ENCODE measurements around the gene PLAAT3. TPM values are rescaled to one million over a fixed set of nuclear protein-coding genes. Genes with fewer than 3 reads are reported as not detected.
"Not testable (repeated sequence)": the region's sequence is repeated elsewhere in the genome, so short reads cannot be mapped to it uniquely, and the experiment has no call there.

PLAAT3 gene
- 4.2 TPM for polyA plus RNA-seq (2013, experiment 1 of 4)
- polyA plus RNA-seq (2013, experiment 2 of 4): 7.9 TPM
- polyA plus RNA-seq (2013, experiment 3 of 4): 8.5 TPM
- 5.4 TPM for polyA plus RNA-seq (2013, experiment 4 of 4)

GRCh38 chr11:63614136-63614671 lies at the start of gene PLAAT3:
TSS of gene PLAAT3 (minus strand) at chr11:63614433. CDS start at chr11:63614014, 419 bp downstream.
- no peaks in the 10 kb centered on the region for H3K9me3 ChIP-seq (ENCODE audit: control insufficient read depth, low read length)
- peaks cover 6% of the 10 kb centered on the region for H3K4me1 ChIP-seq (ENCODE audit: control insufficient read depth, insufficient read depth, low read length)
- 0 to 2% methylated on average over 53 of the region's 53 CpGs for WGBS, 2 experiments
- H3K27ac ChIP-seq (ENCODE audit: insufficient read depth, low read depth, low read length, poor library complexity, severe bottlenecking): no peak within 1 kb of the TSS
- peaks cover 63% of the 10 kb centered on the region for H3K27me3 ChIP-seq (ENCODE audit: control insufficient read depth, insufficient read depth, low read length, poor library complexity, severe bottlenecking)
- H3K4me3 ChIP-seq (ENCODE audit: insufficient read depth, low read depth, low read length): peak within 1 kb of the TSS; percentile 45
- H3K36me3 ChIP-seq (ENCODE audit: control insufficient read depth, insufficient read depth, low read length): no peaks in the 10 kb centered on the region

GRCh38 chr11:63663809-63664208 lies 49.6 kb upstream of the PLAAT3 start:
- no peaks in the 10 kb centered on the region for H3K9me3 ChIP-seq (ENCODE audit: control insufficient read depth, low read length)
- H3K4me3 ChIP-seq (ENCODE audit: insufficient read depth, low read depth, low read length): no peak overlapping the region
- H3K4me1 ChIP-seq (ENCODE audit: control insufficient read depth, insufficient read depth, low read length): no peaks in the 10 kb centered on the region
- no peaks in the 10 kb centered on the region for H3K36me3 ChIP-seq (ENCODE audit: control insufficient read depth, insufficient read depth, low read length)
- 0 to 11% methylated on average over 1 of the region's 1 CpG for WGBS, 2 experiments
- H3K27me3 ChIP-seq (ENCODE audit: control insufficient read depth, insufficient read depth, low read length, poor library complexity, severe bottlenecking): no peaks in the 10 kb centered on the region
- no peak overlapping the region for H3K27ac ChIP-seq (ENCODE audit: insufficient read depth, low read depth, low read length, poor library complexity, severe bottlenecking)

DNA sequence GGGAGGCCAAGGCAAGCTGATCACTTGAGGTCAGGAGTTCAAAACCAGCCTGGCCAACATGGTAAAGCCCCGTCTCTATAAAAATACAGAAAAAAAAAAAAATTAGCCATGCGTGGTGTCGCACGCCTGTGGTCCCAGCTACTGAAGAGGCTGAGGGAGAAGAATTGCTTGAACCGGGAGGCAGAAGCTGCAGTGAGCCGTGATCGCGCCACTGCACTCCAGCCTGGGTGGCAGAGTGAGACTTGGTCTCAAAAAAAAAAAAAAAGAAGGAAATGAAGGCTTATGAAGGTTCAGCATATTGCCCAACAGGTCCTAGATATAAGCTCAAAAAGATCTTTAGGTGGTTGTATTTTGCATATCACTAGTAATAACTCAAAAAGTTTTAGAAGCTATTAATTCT lies 46.7 kb upstream of the PLAAT3 start:
- H3K4me3 ChIP-seq (ENCODE audit: insufficient read depth, low read depth, low read length): no peak overlapping the region
- 94 to 96% methylated on average over 8 of the region's 8 CpGs for WGBS, 2 experiments
- no peaks in the 10 kb centered on the region for H3K9me3 ChIP-seq (ENCODE audit: control insufficient read depth, low read length)
- no peaks in the 10 kb centered on the region for H3K36me3 ChIP-seq (ENCODE audit: control insufficient read depth, insufficient read depth, low read length)
- H3K4me1 ChIP-seq (ENCODE audit: control insufficient read depth, insufficient read depth, low read length): no peaks in the 10 kb centered on the region
- no peaks in the 10 kb centered on the region for H3K27me3 ChIP-seq (ENCODE audit: control insufficient read depth, insufficient read depth, low read length, poor library complexity, severe bottlenecking)
- H3K27ac ChIP-seq (ENCODE audit: insufficient read depth, low read depth, low read length, poor library complexity, severe bottlenecking): no peak overlapping the region

DNA sequence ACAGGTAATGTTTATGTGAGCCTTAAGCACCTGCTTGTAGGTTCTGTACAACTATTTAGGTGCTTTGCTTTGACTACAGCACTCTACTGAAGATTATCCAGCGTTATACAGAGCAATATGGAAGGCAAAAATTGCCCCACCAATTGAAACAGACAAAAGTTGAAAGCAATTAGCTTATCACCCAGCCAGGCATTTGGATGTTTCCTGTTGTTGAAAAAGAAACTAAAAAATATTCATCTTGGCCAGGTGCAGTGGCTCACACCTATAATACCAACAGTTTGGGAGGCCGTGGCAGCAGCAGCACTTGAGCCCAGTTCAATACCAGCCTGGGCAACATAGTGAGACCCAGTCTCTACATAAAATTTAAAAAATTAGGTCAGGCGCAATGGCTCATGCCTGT lies 38.4 kb upstream of the PLAAT3 start:
- WGBS, 2 experiments: 94 to 95% methylated on average over 3 of the region's 3 CpGs
- Histone ChIP-seq H3K4me3 (ENCODE audit: insufficient read depth, low read depth, low read length) (no peak overlapping the region), H3K4me1 (ENCODE audit: control insufficient read depth, insufficient read depth, low read length) (no peaks in the 10 kb centered on the region), H3K9me3 (ENCODE audit: control insufficient read depth, low read length) (no peaks in the 10 kb centered on the region), H3K27ac (ENCODE audit: insufficient read depth, low read depth, low read length, poor library complexity, severe bottlenecking) (no peak overlapping the region), H3K27me3 (ENCODE audit: control insufficient read depth, insufficient read depth, low read length, poor library complexity, severe bottlenecking) (no peaks in the 10 kb centered on the region), H3K36me3 (ENCODE audit: control insufficient read depth, insufficient read depth, low read length) (no peaks in the 10 kb centered on the region)

DNA sequence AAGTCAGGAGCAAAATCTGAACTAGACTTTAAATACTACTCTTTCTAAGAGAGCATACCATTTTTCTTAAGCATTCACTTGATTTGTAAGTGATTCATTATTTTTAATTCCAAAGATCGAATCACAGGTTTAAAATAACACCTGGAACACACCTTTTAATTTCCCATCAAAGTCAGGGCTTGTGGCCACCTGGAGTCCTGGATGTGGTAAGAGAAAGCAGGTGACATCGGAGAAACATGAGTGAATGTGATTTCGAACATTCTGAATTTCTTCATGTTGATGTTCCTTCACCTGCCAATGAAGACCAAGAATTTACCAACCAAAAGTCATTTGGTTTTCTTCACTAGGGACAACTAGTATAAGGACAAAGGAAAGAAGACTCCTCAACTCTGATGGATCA lies 29.0 kb upstream of the PLAAT3 start:
- H3K4me3 ChIP-seq (ENCODE audit: insufficient read depth, low read depth, low read length): no peak overlapping the region
- no peak overlapping the region for H3K27ac ChIP-seq (ENCODE audit: insufficient read depth, low read depth, low read length, poor library complexity, severe bottlenecking)
- H3K4me1 ChIP-seq (ENCODE audit: control insufficient read depth, insufficient read depth, low read length): no peaks in the 10 kb centered on the region
- H3K36me3 ChIP-seq (ENCODE audit: control insufficient read depth, insufficient read depth, low read length): no peaks in the 10 kb centered on the region
- H3K9me3 ChIP-seq (ENCODE audit: control insufficient read depth, low read length): no peaks in the 10 kb centered on the region
- H3K27me3 ChIP-seq (ENCODE audit: control insufficient read depth, insufficient read depth, low read length, poor library complexity, severe bottlenecking): no peaks in the 10 kb centered on the region
- 96% methylated on average over 3 of the region's 3 CpGs for WGBS, 2 experiments

DNA sequence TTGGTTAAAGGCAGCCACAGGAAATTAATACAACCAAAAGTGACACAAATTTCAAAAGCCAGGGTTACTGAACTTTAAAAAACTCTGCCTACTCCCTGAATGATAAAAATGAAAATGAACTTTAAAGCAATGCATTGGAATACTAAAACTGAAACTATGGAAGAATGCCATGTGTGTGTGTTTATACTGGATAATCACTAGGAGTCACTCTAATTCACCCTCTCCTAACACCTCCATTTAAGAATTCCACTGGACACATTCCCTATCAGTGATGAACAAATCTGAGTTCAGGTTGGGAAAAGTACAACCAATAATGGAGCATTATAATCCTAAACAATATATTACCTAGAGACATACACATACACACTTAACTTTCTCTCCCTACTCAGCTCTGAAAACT lies 27.5 kb upstream of the PLAAT3 start:
- Histone ChIP-seq H3K9me3 (ENCODE audit: control insufficient read depth, low read length) (no peaks in the 10 kb centered on the region), H3K4me1 (ENCODE audit: control insufficient read depth, insufficient read depth, low read length) (no peaks in the 10 kb centered on the region), H3K4me3 (ENCODE audit: insufficient read depth, low read depth, low read length) (no peak overlapping the region), H3K27me3 (ENCODE audit: control insufficient read depth, insufficient read depth, low read length, poor library complexity, severe bottlenecking) (no peaks in the 10 kb centered on the region), H3K36me3 (ENCODE audit: control insufficient read depth, insufficient read depth, low read length) (no peaks in the 10 kb centered on the region), H3K27ac (ENCODE audit: insufficient read depth, low read depth, low read length, poor library complexity, severe bottlenecking) (no peak overlapping the region)

- H3K4me1 ChIP-seq (ENCODE audit: control insufficient read depth, insufficient read depth, low read length): no peaks in the 10 kb centered on the region
- 87 to 91% methylated on average over 2 to 3 of the region's 3 CpGs for WGBS, 2 experiments
These were observed 25.1 kb upstream of the PLAAT3 start for GRCh38 chr11:63639199-63639832.

DNA sequence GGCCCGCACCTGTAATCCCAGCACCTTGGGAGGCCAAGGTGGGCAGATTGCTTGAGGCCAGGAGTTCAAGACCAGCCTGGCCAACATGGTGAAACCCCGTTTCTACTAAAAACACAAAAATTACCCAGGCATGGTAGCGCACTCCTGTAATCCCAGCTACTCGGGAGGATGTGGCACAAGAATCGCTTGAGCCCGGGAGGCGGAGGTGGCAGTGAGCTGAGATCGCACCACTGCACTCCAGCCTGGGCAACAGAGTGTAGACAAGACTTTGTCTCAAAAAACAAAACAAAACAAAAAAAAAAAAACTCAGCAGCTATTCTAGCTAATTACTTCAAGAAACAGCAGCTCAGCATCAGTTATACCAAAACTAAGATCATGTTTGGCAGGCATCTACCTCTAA lies 24.2 kb upstream of the PLAAT3 start:
- WGBS, 2 experiments: 92 to 95% methylated on average over 8 of the region's 8 CpGs

More at GRCh38 chr11:63639199-63639832, 25.1 kb upstream of the PLAAT3 start:
- Histone ChIP-seq H3K36me3 (ENCODE audit: control insufficient read depth, insufficient read depth, low read length) (peaks cover 3% of the 10 kb centered on the region), H3K27me3 (ENCODE audit: control insufficient read depth, insufficient read depth, low read length, poor library complexity, severe bottlenecking) (no peaks in the 10 kb centered on the region), H3K9me3 (ENCODE audit: control insufficient read depth, low read length) (no peaks in the 10 kb centered on the region), H3K4me3 (ENCODE audit: insufficient read depth, low read depth, low read length) (no peak overlapping the region), H3K27ac (ENCODE audit: insufficient read depth, low read depth, low read length, poor library complexity, severe bottlenecking) (no peak overlapping the region)

GRCh38 chr11:63635762-63636465 lies 21.7 kb upstream of the PLAAT3 start:
- Histone ChIP-seq H3K27ac (ENCODE audit: insufficient read depth, low read depth, low read length, poor library complexity, severe bottlenecking) (no peak overlapping the region), H3K4me3 (ENCODE audit: insufficient read depth, low read depth, low read length) (no peak overlapping the region), H3K4me1 (ENCODE audit: control insufficient read depth, insufficient read depth, low read length) (no peaks in the 10 kb centered on the region), H3K9me3 (ENCODE audit: control insufficient read depth, low read length) (no peaks in the 10 kb centered on the region), H3K27me3 (ENCODE audit: control insufficient read depth, insufficient read depth, low read length, poor library complexity, severe bottlenecking) (no peaks in the 10 kb centered on the region), H3K36me3 (ENCODE audit: control insufficient read depth, insufficient read depth, low read length) (peaks cover 9% of the 10 kb centered on the region)
- WGBS, 2 experiments: 60 to 62% methylated on average over 10 of the region's 10 CpGs

More for the DNA sequence above, 24.2 kb upstream of the PLAAT3 start:
- not testable (repeated sequence) for H3K36me3 ChIP-seq (ENCODE audit: control insufficient read depth, insufficient read depth, low read length); H3K27ac ChIP-seq (ENCODE audit: insufficient read depth, low read depth, low read length, poor library complexity, severe bottlenecking); H3K4me1 ChIP-seq (ENCODE audit: control insufficient read depth, insufficient read depth, low read length); H3K4me3 ChIP-seq (ENCODE audit: insufficient read depth, low read depth, low read length); H3K9me3 ChIP-seq (ENCODE audit: control insufficient read depth, low read length); H3K27me3 ChIP-seq (ENCODE audit: control insufficient read depth, insufficient read depth, low read length, poor library complexity, severe bottlenecking)

DNA sequence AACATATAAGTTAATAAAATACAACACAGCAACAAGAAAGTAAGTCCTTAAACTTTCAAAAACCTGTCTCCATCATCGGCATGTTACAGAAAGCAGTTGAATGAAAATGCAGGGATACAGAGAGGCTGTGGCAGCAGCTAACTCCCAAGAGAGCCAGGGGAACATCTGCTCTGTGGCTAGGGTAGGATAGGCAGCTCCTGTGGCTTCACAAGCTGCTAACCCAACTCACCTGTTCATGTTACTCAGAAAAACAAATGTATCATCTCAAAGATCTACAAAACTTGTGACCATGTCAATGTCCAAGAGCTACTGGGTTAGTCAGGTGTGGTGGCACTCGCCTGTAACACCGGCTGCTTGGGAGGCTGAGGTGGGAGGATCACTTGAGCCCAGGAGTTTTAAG lies 15.2 kb upstream of the PLAAT3 start:
- Histone ChIP-seq H3K36me3 (ENCODE audit: control insufficient read depth, insufficient read depth, low read length) (peaks cover 15% of the 10 kb centered on the region), H3K27me3 (ENCODE audit: control insufficient read depth, insufficient read depth, low read length, poor library complexity, severe bottlenecking) (no peaks in the 10 kb centered on the region), H3K9me3 (ENCODE audit: control insufficient read depth, low read length) (no peaks in the 10 kb centered on the region), H3K27ac (ENCODE audit: insufficient read depth, low read depth, low read length, poor library complexity, severe bottlenecking) (no peak overlapping the region), H3K4me3 (ENCODE audit: insufficient read depth, low read depth, low read length) (no peak overlapping the region), H3K4me1 (ENCODE audit: control insufficient read depth, insufficient read depth, low read length) (no peaks in the 10 kb centered on the region)
- 96 to 97% methylated on average over 3 of the region's 3 CpGs for WGBS, 2 experiments
